Endothelial cell of umbilical vein (primary cell): ENCODE measurements around the gene ALK. TPM values are rescaled to one million over a fixed set of nuclear protein-coding genes. Genes with fewer than 3 reads are reported as not detected.

Source experiments
- BruUV-seq: library from RNA; stranded (reverse); fragments of 400-500 nt; replicated peaks from 2 replicates; lab custom pipeline; 2021; lab: Mats Ljungman, UMichigan
- CTCF ChIA-PET: fragments of 300-600, 350-600 bp; sonication (Branson Sonifier 250); formaldehyde crosslinking; loops from one replicate; lab custom pipeline; 2021; ENCODE audit warnings: antibody characterized with exemption, inconsistent platforms; lab: Charles Lee
- POLR2A ChIA-PET: fragments of 300-600, 350-600 bp; sonication (Branson Sonifier 250); formaldehyde crosslinking; loops from one replicate; lab custom pipeline; 2021; ENCODE audit warnings: antibody characterized with exemption, inconsistent platforms; lab: Charles Lee
- DNase-seq: peaks from one replicate; pipeline ENCODE4 v3.0.0-alpha.2; 2011; ENCODE audit warnings: low read depth, low spot score
- FAIRE-seq: peaks from 2 replicates; lab custom pipeline; 2011; peaks lifted over from hg19 to GRCh38; lab: Jason Lieb, UNC
- H2AFZ ChIP-seq: 2 replicates; pipeline ENCODE4 v1.6.0; 2012; ENCODE audit warnings: low read depth, low read length, control low read depth, inconsistent platforms
- H3K27ac ChIP-seq: 2 replicates; pipeline ENCODE4 v1.5.1; 2011; ENCODE audit warnings: low read depth, mild to moderate bottlenecking, control low read depth, low read length, moderate library complexity; ENCODE audit not compliant: insufficient read depth
- H3K27me3 ChIP-seq, 2 experiments: 2 replicates each; pipeline versions ENCODE4 v1.6.0 to v1.6.1; 2011; ENCODE audit warnings: low read length in 2 of 2, mixed read lengths in 1 of 2; ENCODE audit not compliant: control insufficient read depth in 2 of 2, insufficient read depth in 2 of 2
- H3K36me3 ChIP-seq, 2 experiments: 2 replicates in 1 of 2; 3 replicates in 1 of 2; pipeline ENCODE4 v1.5.1; 2011; ENCODE audit warnings: low read length in 2 of 2, mild to moderate bottlenecking in 1 of 2, moderate library complexity in 1 of 2; ENCODE audit not compliant: control insufficient read depth in 2 of 2, insufficient read depth in 2 of 2; ENCODE audit errors: extremely low read depth in 1 of 2
- H3K4me1 ChIP-seq: 3 replicates; pipeline ENCODE4 v1.5.1; 2011; ENCODE audit warnings: mild to moderate bottlenecking, low read length; ENCODE audit not compliant: control insufficient read depth, insufficient read depth; ENCODE audit errors: extremely low read depth
- H3K4me2 ChIP-seq: 2 replicates; pipeline ENCODE4 v1.6.1; 2011; ENCODE audit warnings: low read length, control low read depth, mixed read lengths; ENCODE audit not compliant: insufficient read depth
- H3K4me3 ChIP-seq, 3 experiments: fragments of 200-600 bp in 1 of 3; sonication (generic), shearing (Covaris generic) in 1 of 3; replicated peaks in 1 of 3; 2 replicates each; pipeline ENCODE4 v1.5.1; 2011 to 2016; ENCODE audit warnings: control low read depth in 3 of 3, low read length in 3 of 3, mild to moderate bottlenecking in 2 of 3, inconsistent platforms in 1 of 3, low read depth in 1 of 3, moderate library complexity in 1 of 3; ENCODE audit not compliant: insufficient read depth in 1 of 3
- H3K79me2 ChIP-seq: 2 replicates; pipeline ENCODE4 v1.6.0; 2012; ENCODE audit warnings: low read length, inconsistent platforms; ENCODE audit not compliant: control insufficient read depth, insufficient read depth
- H3K9ac ChIP-seq: replicated peaks from 2 replicates; pipeline ENCODE3; 2011; ENCODE audit warnings: low read length, control low read depth; ENCODE audit not compliant: insufficient read depth; ENCODE audit errors: extremely low read depth
- H3K9me1 ChIP-seq: replicated peaks from 3 replicates; pipeline ENCODE4 v1.6.0; 2011; ENCODE audit warnings: mild to moderate bottlenecking, low read length; ENCODE audit not compliant: control insufficient read depth, insufficient read depth; ENCODE audit errors: extremely low read depth
- H3K9me3 ChIP-seq: replicated peaks from 2 replicates; pipeline ENCODE4 v1.5.1; 2012; ENCODE audit warnings: low read length, inconsistent platforms; ENCODE audit not compliant: control insufficient read depth, insufficient read depth
- H4K20me1 ChIP-seq: replicated peaks from 2 replicates; pipeline ENCODE3; 2011; ENCODE audit warnings: mild to moderate bottlenecking, low read length; ENCODE audit not compliant: control insufficient read depth, insufficient read depth; ENCODE audit errors: extremely low read depth
- CTCF ChIP-seq, 2 donors: IDR thresholded peaks; 1 replicate in 1 of 2; 2 replicates in 1 of 2; pipeline ENCODE4 v1.5.1; 2011; ENCODE audit warnings: low read length in 2 of 2, mild to moderate bottlenecking in 2 of 2, moderate library complexity in 2 of 2, control low read depth in 1 of 2, inconsistent platforms in 1 of 2, low read depth in 1 of 2; ENCODE audit not compliant: insufficient read depth in 1 of 2; ENCODE audit errors: extremely low read depth in 1 of 2
- EZH2 ChIP-seq: IDR thresholded peaks from 2 replicates; pipeline ENCODE4 v1.6.1; 2012; ENCODE audit warnings: borderline replicate concordance, low read depth, mild to moderate bottlenecking, moderate library complexity, low read length, inconsistent platforms; ENCODE audit not compliant: severe bottlenecking
- FOS ChIP-seq: IDR thresholded peaks from 2 replicates; pipeline ENCODE4 v1.6.1; 2011; ENCODE audit warnings: mild to moderate bottlenecking, low read length, moderate library complexity, borderline replicate concordance; ENCODE audit not compliant: insufficient read depth
- GATA2 ChIP-seq: IDR thresholded peaks from 2 replicates; pipeline ENCODE4 v1.7.0; 2011; ENCODE audit warnings: low read depth, mild to moderate bottlenecking, moderate library complexity, mixed read lengths, low read length; ENCODE audit not compliant: insufficient read length, insufficient read depth
- JUN ChIP-seq: IDR thresholded peaks from 2 replicates; pipeline ENCODE4 v1.6.1; 2011; ENCODE audit warnings: borderline replicate concordance, low read depth; ENCODE audit not compliant: insufficient read length, insufficient read depth
- MAX ChIP-seq: IDR thresholded peaks from 2 replicates; pipeline ENCODE4 v1.6.1; 2011; ENCODE audit not compliant: insufficient read depth, insufficient read length
- MYC ChIP-seq: IDR thresholded peaks from one replicate; pipeline ENCODE4 v1.6.1; 2011; ENCODE audit warnings: mild to moderate bottlenecking, low read depth, low read length
- POLR2A ChIP-seq: IDR thresholded peaks from 2 replicates; pipeline ENCODE4 v1.6.1; 2012; ENCODE audit warnings: low read depth, mild to moderate bottlenecking, control low read depth, low read length
- POLR2AphosphoS5 ChIP-seq: IDR thresholded peaks from 2 replicates; pipeline ENCODE4 v1.6.1; 2012; ENCODE audit warnings: low read depth, mild to moderate bottlenecking, control low read depth, low read length, moderate library complexity; ENCODE audit not compliant: insufficient read depth
- dilution Hi-C: fragments of 300-500 bp; cut with MboI; formaldehyde crosslinking; loops from one replicate; pipeline ENCODE4 v1.15.0; 2019; ENCODE audit warnings: low sequenced_read_pairs; ENCODE audit not compliant: extremely low pct_ligation_motif_present
- intact Hi-C: fragments of 100-400 bp; cut with micrococcal nuclease; formaldehyde crosslinking; loops from one replicate; pipeline ENCODE4 v1.10.0; 2022
- polyA plus RNA-seq, 4 experiments: library from polyadenylated mRNA; depleted of rRNA in 3 of 4; stranded (reverse) in 3 of 4; unstranded in 1 of 4; fragments of >200 nt; gene quantifications; 2 replicates each; pipeline versions ENCODE4 v1.2.1 to v1.2.3, GENCODE V29; 2011 to 2012; ENCODE audit warnings: missing spikeins in 1 of 4
- total RNA-seq: library from RNA; stranded (reverse); gene quantifications from 2 replicates; pipeline ENCODE4 v1.2.3, GENCODE V29; 2021

Gene ALK
- total and polyA plus RNA-seq, 2 donors (not counting 3 experiments of a cell fraction or from before 2014, with no cell fraction given) = not detected

GRCh38 chr2:29270701-29271121 is 650.7 kb downstream of the ALK start:
- H3K79me2 ChIP-seq = no peaks in the 10 kb centered on the region
- no TSS peak for BruUV-seq
- no peak overlapping the region for H3K9ac ChIP-seq
- no peak overlapping the region for H3K4me3 ChIP-seq
- no peaks in the 10 kb centered on the region for H3K9me3 ChIP-seq
- ChIA-PET POLR2A (no interaction called here), CTCF (no interaction called here)
- no peak overlapping the region for H3K27ac ChIP-seq
- dilution Hi-C loops (no loop called here), intact Hi-C loops (no loop called here)
- H3K4me2 ChIP-seq = no peak overlapping the region
- no peaks in the 10 kb centered on the region for H3K9me1 ChIP-seq
- H3K27me3 ChIP-seq = no peaks in the 10 kb centered on the region
- no peaks in the 10 kb centered on the region for H3K36me3 ChIP-seq
- H3K4me1 ChIP-seq = peaks cover 5% of the 10 kb centered on the region
- FAIRE-seq = no peak
- H4K20me1 ChIP-seq = no peaks in the 10 kb centered on the region
- DNase-seq = no peak
- no peak for TF ChIP-seq GATA2
- no peak for TF ChIP-seq JUN
- no peak for TF ChIP-seq EZH2
- no peak for TF ChIP-seq MYC
- no peak for TF ChIP-seq FOS
- TF ChIP-seq POLR2A = no peak
- TF ChIP-seq POLR2AphosphoS5 = no peak
- no peak for TF ChIP-seq CTCF (IDR thresholded peaks at IDR 0.05; ENCODE audit: extremely low read depth in 1 of 2, insufficient read depth in 1 of 2, low read depth in 1 of 2, low read length in 2 of 2)
- no peak for TF ChIP-seq MAX
- no peak overlapping the region for H2AFZ ChIP-seq
